A673 (cell line): ENCODE results near the gene IQCE. TPM values are rescaled to one million over a fixed set of nuclear protein-coding genes. Genes with fewer than 3 reads are reported as not detected.

Experiments
- BruUV-seq: library from RNA; stranded (reverse); fragments of 400-500 nt; replicated peaks from 2 replicates; lab custom pipeline; 2021; lab: Mats Ljungman, UMichigan
- CTCF ChIA-PET: fragments of 300-600 bp; sonication (Branson Sonifier 250); formaldehyde crosslinking; loops from one replicate; lab custom pipeline; 2022; ENCODE audit warnings: antibody characterized with exemption; lab: Charles Lee
- POLR2A ChIA-PET: fragments of 300-600 bp; sonication (Branson Sonifier 250); formaldehyde crosslinking; loops from one replicate; lab custom pipeline; 2022; ENCODE audit warnings: antibody characterized with exemption; ENCODE audit not compliant: low non-redundant PET; lab: Charles Lee
- DNase-seq: peaks from one replicate; pipeline ENCODE4 v3.0.0-alpha.2; 2015; ENCODE audit warnings: low spot score
- H3K27ac ChIP-seq: fragments of 200-600 bp; sonication (generic); 2 replicates; pipeline ENCODE4 v1.5.1; 2016; ENCODE audit warnings: mixed run types, low read depth, mild to moderate bottlenecking, mixed read lengths, antibody characterized with exemption, low read length; ENCODE audit not compliant: poor library complexity, severe bottlenecking
- H3K27me3 ChIP-seq: fragments of 200-600 bp; sonication (generic); replicated peaks from 2 replicates; pipeline ENCODE4 v1.6.1; 2017; ENCODE audit warnings: mixed run types, low read depth, mild to moderate bottlenecking, mixed read lengths, antibody characterized with exemption, low read length; ENCODE audit not compliant: insufficient read depth, poor library complexity
- H3K36me3 ChIP-seq: fragments of 200-600 bp; sonication (generic); 2 replicates; pipeline ENCODE4 v1.6.1; 2016; ENCODE audit warnings: mixed run types, mild to moderate bottlenecking, mixed read lengths, antibody characterized with exemption, low read length; ENCODE audit not compliant: insufficient read depth, poor library complexity, severe bottlenecking
- H3K4me1 ChIP-seq: fragments of 200-600 bp; sonication (generic); 2 replicates; pipeline ENCODE4 v1.6.1; 2017; ENCODE audit warnings: mixed run types, mild to moderate bottlenecking, mixed read lengths, antibody characterized with exemption, low read length; ENCODE audit not compliant: insufficient read depth, poor library complexity, severe bottlenecking
- H3K4me3 ChIP-seq: fragments of 200-600 bp; sonication (generic); 2 replicates; pipeline ENCODE4 v1.5.1; 2016; ENCODE audit warnings: low read depth, mixed run types, mild to moderate bottlenecking, mixed read lengths, low read length; ENCODE audit not compliant: poor library complexity, severe bottlenecking
- H3K9me3 ChIP-seq: fragments of 200-600 bp; sonication (generic); 2 replicates; pipeline ENCODE4 v1.6.1; 2016; ENCODE audit warnings: mixed run types, low read depth, mild to moderate bottlenecking, mixed read lengths, antibody characterized with exemption, low read length; ENCODE audit not compliant: poor library complexity, severe bottlenecking
- CTCF ChIP-seq: fragments of 300-800, 200-600 bp; sonication (generic); conservative IDR thresholded peaks from 2 replicates; pipeline ENCODE4 v1.5.1; 2017; ENCODE audit warnings: low read depth, mild to moderate bottlenecking, antibody characterized with exemption, low read length, moderate library complexity, mixed read lengths
- EZH2 ChIP-seq: fragments of 200-600 bp; sonication (generic); IDR thresholded peaks from 2 replicates; pipeline ENCODE4 v1.6.1; 2017; ENCODE audit warnings: borderline replicate concordance, low read depth, mild to moderate bottlenecking, mixed read lengths, antibody characterized with exemption, low read length; ENCODE audit not compliant: poor library complexity, severe bottlenecking
- intact Hi-C: fragments of 100-400 bp; cut with micrococcal nuclease; formaldehyde crosslinking; loops from one replicate; pipeline ENCODE4 v1.10.0; 2022; ENCODE audit not compliant: unreplicated experiment
- total RNA-seq: library from RNA; stranded (reverse); gene quantifications from 2 replicates; pipeline ENCODE4 v1.2.3, GENCODE V29; 2021

The IQCE gene
- total RNA-seq, 1 experiment from 2014 or later = 35.4 TPM

DNA sequence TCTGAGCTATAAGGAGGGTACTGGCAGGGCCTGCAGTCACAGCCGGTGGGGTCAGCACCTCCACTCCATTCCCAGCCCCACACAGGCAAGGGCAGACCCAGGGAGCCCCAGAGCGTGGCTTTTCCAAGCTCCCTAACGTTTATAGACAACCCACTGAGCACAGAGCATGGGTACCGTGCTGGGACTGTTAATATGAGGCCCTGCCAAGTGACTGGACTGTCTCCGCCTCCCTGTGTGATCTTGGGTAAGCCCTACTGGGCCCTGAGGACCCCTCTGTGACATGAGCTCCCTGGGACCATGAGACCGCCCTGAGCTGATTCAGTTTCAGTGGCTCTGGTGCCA lies 85.4 kb downstream of the IQCE start:
- no peak for DNase-seq
- ChIA-PET CTCF (no interaction called here), POLR2A (no interaction called here)
- Histone ChIP-seq H3K27me3 (no peaks in the 10 kb centered on the region), H3K36me3 (peaks cover 25% of the 10 kb centered on the region), H3K9me3 (no peaks in the 10 kb centered on the region), H3K4me3 (no peak overlapping the region), H3K27ac (peak overlapping the region; percentile 45), H3K4me1 (peaks cover 24% of the 10 kb centered on the region)
- no peak for TF ChIP-seq EZH2
- TF ChIP-seq CTCF = no peak
- no TSS peak for BruUV-seq
- intact Hi-C loops = no loop called here

DNA sequence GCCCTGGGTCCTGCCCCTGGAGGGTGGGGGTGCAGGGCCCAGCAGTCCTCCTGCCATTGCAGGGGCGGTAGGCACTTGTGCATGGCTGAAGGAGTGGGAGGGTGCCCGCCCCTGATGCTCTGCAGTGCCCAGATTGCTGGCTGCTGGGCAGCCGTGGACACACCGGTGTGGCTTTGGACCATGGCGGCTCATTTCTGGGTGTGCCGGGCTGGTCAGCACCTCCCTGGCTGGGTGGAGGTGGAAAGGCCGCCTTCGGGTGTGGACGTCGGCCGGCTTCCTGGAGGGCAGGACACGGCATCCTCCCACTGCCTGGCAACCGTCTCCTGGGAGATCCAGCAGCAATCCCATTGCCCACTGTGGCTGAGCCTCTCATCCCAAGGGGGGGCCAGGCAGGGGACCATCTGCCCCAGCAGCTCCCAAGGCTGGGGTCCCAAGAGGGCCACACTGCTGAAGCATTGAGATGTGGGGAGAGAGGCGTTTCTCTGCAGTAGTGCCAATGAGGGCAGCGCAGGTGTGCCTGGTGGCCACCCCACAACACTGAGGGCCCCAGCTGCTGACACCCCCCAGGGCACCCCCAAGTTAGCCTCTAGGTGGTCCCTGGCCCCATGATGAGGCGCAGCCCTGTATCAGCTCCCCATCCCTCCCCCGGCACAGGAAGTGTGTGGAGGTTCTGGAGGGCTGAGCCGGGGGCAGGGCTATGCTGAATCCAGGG lies 85.9 kb downstream of the IQCE start:
- TF ChIP-seq CTCF (no peak), EZH2 (no peak)
- Histone ChIP-seq H3K36me3 (peaks cover 20% of the 10 kb centered on the region), H3K4me3 (no peak overlapping the region), H3K9me3 (no peaks in the 10 kb centered on the region), H3K27me3 (no peaks in the 10 kb centered on the region), H3K4me1 (peaks cover 24% of the 10 kb centered on the region), H3K27ac (peak overlapping the region; percentile 57)
- DNase-seq = no peak
- no TSS peak for BruUV-seq
- intact Hi-C loops = no loop called here
- POLR2A ChIA-PET = no interaction called here
- CTCF ChIA-PET = interaction anchor here (0.5 kb wide), 1 partner anchor 1715 kb away, joined by 3 read pairs; no protein-coding TSS in a partner anchor

- DNase-seq = peak; percentile 48
- intact Hi-C loops = no loop called here
- Histone ChIP-seq H3K36me3 (peaks cover 23% of the 10 kb centered on the region), H3K9me3 (no peaks in the 10 kb centered on the region), H3K27ac (peak overlapping the region; percentile 57), H3K27me3 (no peaks in the 10 kb centered on the region), H3K4me1 (peaks cover 24% of the 10 kb centered on the region), H3K4me3 (no peak overlapping the region)
- TF ChIP-seq CTCF = no peak
- TF ChIP-seq EZH2 = no peak
- ChIA-PET POLR2A (no interaction called here), CTCF (interaction anchor here (0.5 kb wide), 1 partner anchor 1716 kb away, joined by 3 read pairs; no protein-coding TSS in a partner anchor)
- BruUV-seq = no TSS peak
Observed at GRCh38 chr7:2645274-2645868, 86.6 kb downstream of the IQCE start.
